GM19023 (cell line): ENCODE data around the gene NECAP2.
"Not testable (repeated sequence)": the region's sequence is repeated elsewhere in the genome, so short reads cannot be mapped to it uniquely, and the experiment has no call there.

Source experiments
- ATAC-seq: cut with Tn5 transposase; IDR thresholded peaks from one replicate; pipeline ENCODE4 v1.9.1; 2021; ENCODE audit warnings: mild to moderate bottlenecking, moderate library complexity; ENCODE audit not compliant: unreplicated experiment

The NECAP2 gene

DNA sequence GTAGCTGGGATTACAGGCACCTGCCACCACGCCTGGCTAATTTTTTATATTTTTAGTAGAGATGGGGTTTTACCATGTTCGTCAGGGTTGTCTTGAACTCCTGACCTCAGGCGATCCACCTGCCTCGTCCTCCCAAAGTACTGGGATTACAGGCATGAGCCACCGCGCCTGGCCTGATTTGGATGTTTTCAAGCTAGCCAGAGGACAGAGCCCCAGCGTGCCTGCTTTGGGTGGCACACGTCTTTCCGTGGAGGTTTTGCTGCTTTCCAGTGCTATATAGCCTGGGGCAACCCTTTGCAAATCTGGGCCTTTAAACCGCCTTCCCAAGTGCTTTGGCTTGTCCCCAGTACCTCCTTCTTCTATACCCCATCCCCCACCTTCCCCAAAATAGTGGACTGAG, 15.6 kb downstream of the NECAP2 start:
- not testable (repeated sequence) for ATAC-seq

DNA sequence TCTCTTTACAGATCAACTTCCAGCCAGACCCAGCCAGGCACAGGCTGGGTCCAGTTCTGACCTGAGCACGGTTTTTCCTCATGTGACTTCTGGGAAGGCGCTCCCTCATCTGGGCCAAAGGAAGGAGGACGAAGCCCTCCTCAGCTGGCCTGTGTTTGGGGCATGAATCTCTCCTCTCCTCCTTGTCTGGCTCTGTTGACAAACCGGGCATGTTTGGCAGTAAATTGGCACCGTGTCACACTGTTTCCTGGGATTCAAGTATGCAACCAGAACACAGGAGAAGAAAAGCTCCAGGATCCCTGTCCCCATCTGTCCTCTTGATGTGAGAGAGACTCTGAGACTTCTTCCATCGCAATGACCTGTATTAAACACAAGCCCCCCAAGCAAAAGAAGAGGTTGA, 18.3 kb downstream of the NECAP2 start:
- no peak for ATAC-seq

DNA sequence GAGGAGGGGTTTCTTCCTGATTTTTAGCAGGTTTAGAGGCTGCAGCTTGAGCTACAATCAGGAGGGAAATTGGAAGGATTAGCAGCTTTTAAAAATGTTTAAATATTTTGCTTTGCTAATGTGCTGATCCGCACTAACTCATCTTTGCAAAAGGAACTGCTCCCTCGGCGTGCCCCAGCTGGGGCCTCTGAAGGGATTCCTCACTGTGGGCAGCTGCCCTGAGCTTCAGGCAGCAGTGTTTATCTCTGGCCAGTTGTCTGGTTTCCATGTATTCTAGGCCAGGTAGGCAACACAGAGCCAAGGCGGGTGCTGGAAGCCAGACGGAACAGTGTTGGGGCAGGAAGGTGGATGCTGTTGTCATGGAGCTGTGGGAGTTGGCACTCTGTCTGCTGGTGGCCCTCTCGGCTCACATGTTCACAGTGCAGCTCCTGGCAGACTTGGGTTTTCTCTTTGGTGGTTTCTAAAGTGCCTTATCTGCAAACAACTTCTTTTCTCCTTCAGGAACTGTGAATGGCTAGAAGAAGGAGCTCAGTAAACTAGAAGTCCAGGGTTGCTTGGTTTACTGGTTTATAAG, 18.9 kb downstream of the NECAP2 start:
- no peak for ATAC-seq

DNA sequence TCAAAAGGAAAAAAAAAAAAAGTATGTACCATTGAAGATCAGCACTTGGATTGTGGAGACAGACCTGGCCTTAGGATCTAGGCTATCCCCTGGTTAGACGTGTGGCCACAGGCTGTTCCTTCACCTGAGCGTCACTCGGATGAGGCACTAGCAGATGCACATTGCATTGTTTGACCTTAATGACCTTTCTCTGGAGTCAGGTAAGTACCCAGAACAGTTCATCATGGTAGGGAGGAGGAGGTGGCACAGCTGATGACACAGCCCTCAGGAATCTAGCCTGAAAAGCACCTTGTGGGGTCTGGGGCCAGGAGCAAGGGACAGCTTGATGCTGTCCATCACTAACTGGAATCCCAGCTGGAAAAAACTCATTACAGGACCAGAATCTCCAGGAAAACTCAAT, 21.2 kb downstream of the NECAP2 start:
- no peak for ATAC-seq

GRCh38 chr1:16462773-16463330, 22.3 kb downstream of the NECAP2 start:
- no peak for ATAC-seq

- no peak for ATAC-seq
These were observed 24.5 kb downstream of the NECAP2 start for GRCh38 chr1:16464917-16465625.

DNA sequence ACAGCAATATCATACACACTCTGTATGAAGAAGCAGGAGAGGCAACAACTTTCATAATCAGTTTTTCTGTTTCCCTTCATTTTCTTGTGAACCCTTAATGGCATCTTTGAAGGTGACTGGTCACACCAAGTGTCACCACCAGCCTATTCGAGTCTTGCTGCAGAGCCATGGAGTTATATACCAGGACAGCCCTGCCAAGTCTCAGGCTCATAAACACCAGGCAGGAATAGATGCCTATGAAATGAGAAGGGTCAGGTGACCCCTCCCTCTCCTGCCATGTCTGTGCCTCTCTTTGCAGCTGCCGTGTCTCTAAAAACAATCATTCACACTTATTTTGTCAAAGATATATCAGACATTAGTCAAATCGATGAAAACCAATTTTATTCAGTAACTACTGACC, 28.0 kb downstream of the NECAP2 start:
- ATAC-seq, result no peak

- no peak for ATAC-seq
These were observed 33.8 kb downstream of the NECAP2 start for GRCh38 chr1:16474166-16474800.

- ATAC-seq, result not testable (repeated sequence)
These were observed 34.4 kb downstream of the NECAP2 start for GRCh38 chr1:16474891-16475290.

GRCh38 chr1:16475771-16476770, 35.5 kb downstream of the NECAP2 start:
- ATAC-seq, result not testable (repeated sequence)

- ATAC-seq, result no peak
These were observed 37.6 kb downstream of the NECAP2 start for GRCh38 chr1:16478091-16478490.

DNA sequence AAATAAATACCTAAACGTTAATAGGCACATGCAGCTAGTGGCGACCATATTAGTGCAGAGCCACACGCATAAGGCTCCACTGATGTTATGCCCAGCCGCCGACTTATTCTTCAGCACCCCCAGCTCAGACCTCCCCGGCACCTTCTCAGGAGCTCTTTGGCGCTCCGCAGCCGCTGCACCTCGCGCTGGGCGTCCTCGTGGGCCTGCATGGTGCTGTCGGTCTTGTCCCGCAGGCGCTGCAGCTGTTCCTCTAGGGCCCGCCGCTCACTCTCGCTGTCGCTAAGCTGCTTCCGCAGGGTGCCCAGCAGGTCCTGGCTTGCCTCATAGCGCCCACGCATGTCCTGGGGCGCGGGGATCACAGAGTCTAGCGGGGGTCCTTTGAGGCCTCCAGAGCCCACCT, 42.6 kb downstream of the NECAP2 start:
- not testable (repeated sequence) for ATAC-seq

DNA sequence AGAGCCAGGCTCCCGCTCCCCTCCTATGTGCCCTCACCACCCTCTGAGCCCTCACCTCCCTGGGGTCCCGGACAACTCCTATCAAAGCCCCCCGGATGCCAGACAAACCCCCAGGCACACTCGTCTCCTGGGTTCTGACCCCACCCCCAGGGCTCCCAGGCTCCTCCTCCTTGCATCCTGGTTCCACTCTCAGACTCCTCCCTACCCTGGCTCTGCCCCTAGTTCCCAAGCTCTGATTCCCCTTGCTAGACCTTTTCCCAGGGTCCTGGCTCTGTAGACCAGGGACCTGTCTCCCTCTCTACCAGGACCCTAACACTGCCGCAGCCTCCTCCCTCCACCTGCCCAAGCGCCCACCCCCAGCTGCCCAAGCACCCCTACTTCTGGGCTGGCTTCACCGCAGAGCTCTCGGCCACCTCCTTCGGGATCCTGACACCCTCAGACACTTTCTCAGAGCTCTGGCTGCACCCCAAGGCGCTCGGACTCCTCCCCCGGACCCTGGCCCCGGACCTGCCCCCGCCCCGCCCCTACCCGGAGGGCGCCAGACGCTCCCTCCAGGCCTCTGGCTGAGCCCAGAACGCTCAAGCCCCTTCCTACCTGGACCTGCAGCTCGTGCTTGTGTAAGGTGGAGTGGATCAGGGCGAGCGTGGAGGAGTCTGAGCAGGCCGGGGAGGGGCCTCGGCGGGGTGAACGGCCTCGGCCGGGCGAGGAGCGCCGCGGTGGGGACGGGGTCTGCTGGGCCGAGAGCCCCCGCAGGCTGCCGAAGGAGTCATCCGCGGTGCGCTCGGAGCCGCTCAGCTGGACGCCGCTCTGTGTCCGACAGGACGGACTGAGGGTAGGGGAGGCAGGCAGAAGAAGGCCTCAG, 43.3 kb downstream of the NECAP2 start:
- ATAC-seq, result not testable (repeated sequence)

DNA sequence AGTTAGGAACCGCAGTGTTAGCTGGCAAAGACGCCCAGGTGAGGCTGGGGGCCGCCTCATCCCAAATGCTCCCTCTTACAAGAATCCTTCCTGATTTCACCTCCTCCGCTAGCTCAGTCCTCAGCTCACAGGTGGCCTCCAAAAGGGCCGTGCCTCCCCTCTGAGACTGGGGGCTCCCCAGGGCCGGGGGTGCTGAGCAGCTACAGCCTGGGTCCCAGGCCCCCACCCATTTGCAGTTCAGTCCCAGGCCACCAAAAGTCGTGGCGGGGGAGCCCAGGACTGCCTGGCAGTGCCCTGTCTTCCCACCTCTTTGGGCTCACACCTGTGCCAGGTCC, 43.9 kb downstream of the NECAP2 start:
- no peak for ATAC-seq

- ATAC-seq, result no peak
These were observed 44.4 kb downstream of the NECAP2 start for GRCh38 chr1:16484931-16485330.

DNA sequence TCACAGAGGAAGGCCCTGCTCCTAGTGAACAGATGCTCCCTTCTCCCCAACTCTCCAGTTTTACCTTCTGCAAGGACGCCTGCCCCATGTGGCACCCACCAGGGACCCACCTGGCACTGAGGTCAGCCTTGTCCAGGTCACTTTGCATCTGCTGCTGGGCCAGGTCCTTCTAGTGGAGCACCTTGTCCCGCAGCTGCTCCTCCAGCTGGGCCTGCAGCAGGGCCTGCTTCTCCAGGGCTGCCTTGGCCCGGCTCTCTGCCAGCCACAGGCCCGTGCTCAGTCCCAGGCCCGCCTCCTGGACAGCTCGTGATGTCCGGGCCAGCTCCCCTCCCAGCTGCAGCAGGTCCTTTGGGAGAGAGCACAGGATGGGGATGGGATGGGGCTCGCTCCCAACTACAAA, 45.8 kb downstream of the NECAP2 start:
- ATAC-seq, result not testable (repeated sequence)

GRCh38 chr1:16487011-16487410, 46.5 kb downstream of the NECAP2 start:
- ATAC-seq, result not testable (repeated sequence)

- ATAC-seq, result not testable (repeated sequence)
These were observed 48.8 kb downstream of the NECAP2 start for GRCh38 chr1:16489195-16489880.

DNA sequence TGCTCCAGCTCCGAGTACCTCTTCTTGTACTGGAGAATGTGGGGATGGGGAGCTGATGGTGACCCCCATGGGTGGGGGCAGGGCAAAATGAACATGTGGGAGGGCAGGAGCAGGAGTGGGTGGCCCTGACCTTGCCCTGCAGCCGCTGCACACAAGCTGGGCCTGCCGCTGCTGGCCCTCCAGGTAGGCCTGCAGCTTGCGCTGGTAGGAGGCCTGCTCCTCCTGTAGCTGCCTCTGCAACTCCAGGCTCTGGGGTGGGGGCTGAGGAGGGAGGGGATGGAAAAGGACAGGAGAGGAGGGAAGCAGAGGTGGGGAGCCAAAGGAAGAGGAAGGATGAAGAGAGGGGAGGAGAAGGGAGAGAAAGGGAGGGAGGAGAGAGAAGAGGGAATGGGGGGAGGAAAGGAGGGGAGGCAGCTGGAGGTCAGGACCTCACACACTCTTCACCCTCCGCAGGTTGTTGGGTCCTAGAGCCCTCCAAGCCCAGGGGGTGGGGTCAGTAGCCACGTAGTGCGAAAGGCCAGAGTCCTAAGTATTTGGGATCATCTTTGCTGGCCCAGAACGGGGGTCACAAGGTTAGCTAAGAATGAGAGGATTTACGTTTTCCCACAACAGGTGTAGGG, 50.6 kb downstream of the NECAP2 start:
- no peak for ATAC-seq
